CD14-positive monocyte (primary cell): ENCODE data around the gene GABBR2. TPM values are rescaled to one million over a fixed set of nuclear protein-coding genes. Genes with fewer than 3 reads are reported as not detected.

ENCODE experiments used
- DNase-seq, 3 donors: peaks; one replicate each; pipeline ENCODE4 v3.0.0-alpha.2; 2011 to 2022
- H2AFZ ChIP-seq: 2 replicates; pipeline ENCODE4 v1.6.0; 2012; ENCODE audit warnings: mild to moderate bottlenecking, low read depth, low read length, inconsistent platforms; ENCODE audit not compliant: insufficient read depth, poor library complexity, severe bottlenecking
- H3K27ac ChIP-seq, 2 donors: 1 replicate in 1 of 2; 2 replicates in 1 of 2; pipeline ENCODE4 v1.5.1; 2012 to 2013; ENCODE audit warnings: low read length in 2 of 2, control low read depth in 1 of 2, inconsistent platforms in 1 of 2, low read depth in 1 of 2, mild to moderate bottlenecking in 1 of 2
- H3K27me3 ChIP-seq, 2 donors: one replicate each; pipeline versions ENCODE4 v1.6.0 to v1.6.1; 2011 to 2013; ENCODE audit warnings: low read length in 2 of 2; ENCODE audit not compliant: control insufficient read depth in 2 of 2, insufficient read depth in 2 of 2
- H3K36me3 ChIP-seq, 2 donors: replicated peaks in 1 of 2; 1 replicate in 1 of 2; 2 replicates in 1 of 2; pipeline versions ENCODE4 v1.5.1 to v1.6.1; 2012 to 2013; ENCODE audit warnings: low read length in 2 of 2, control low read depth in 1 of 2, inconsistent platforms in 1 of 2, mild to moderate bottlenecking in 1 of 2; ENCODE audit not compliant: insufficient read depth in 2 of 2, control insufficient read depth in 1 of 2
- H3K4me1 ChIP-seq, 2 donors: 1 replicate in 1 of 2; 2 replicates in 1 of 2; pipeline versions ENCODE4 v1.5.1 to v1.6.1; 2012 to 2013; ENCODE audit warnings: low read length in 2 of 2, control low read depth in 1 of 2, inconsistent platforms in 1 of 2, mild to moderate bottlenecking in 1 of 2, moderate library complexity in 1 of 2; ENCODE audit not compliant: insufficient read depth in 2 of 2, control insufficient read depth in 1 of 2
- H3K4me2 ChIP-seq: replicated peaks from 2 replicates; pipeline ENCODE3; 2012; ENCODE audit warnings: low read length, moderate library complexity, mild to moderate bottlenecking; ENCODE audit not compliant: poor library complexity, severe bottlenecking; ENCODE audit errors: extremely low read depth
- H3K4me3 ChIP-seq, 3 experiments: fragments of 200-600 bp in 1 of 3; sonication (generic) in 1 of 3; replicated peaks in 1 of 3; 1 replicate in 2 of 3; 2 replicates in 1 of 3; pipeline ENCODE4 v1.5.1; 2011 to 2013; ENCODE audit warnings: low read length in 3 of 3, mild to moderate bottlenecking in 3 of 3, control low read depth in 2 of 3, low read depth in 2 of 3, inconsistent platforms in 1 of 3, moderate library complexity in 1 of 3
- H3K79me2 ChIP-seq: 2 replicates; pipeline ENCODE4 v1.6.0; 2012; ENCODE audit warnings: mild to moderate bottlenecking, control low read depth, inconsistent platforms, low read length, moderate library complexity; ENCODE audit not compliant: insufficient read depth
- H3K9ac ChIP-seq: 2 replicates; pipeline ENCODE4 v1.6.0; 2017; ENCODE audit warnings: low read length, mild to moderate bottlenecking; ENCODE audit not compliant: insufficient read depth, poor library complexity, severe bottlenecking
- H3K9me3 ChIP-seq, 2 donors: replicated peaks in 1 of 2; 1 replicate in 1 of 2; 2 replicates in 1 of 2; pipeline versions ENCODE4 v1.5.1 to v1.6.1; 2012 to 2013; ENCODE audit warnings: low read length in 2 of 2, control low read depth in 1 of 2; ENCODE audit not compliant: control insufficient read depth in 1 of 2, insufficient read depth in 1 of 2
- H4K20me1 ChIP-seq: 2 replicates; pipeline ENCODE4 v1.6.0; 2012; ENCODE audit warnings: mild to moderate bottlenecking, low read length, control low read depth, moderate library complexity; ENCODE audit not compliant: insufficient read depth
- H3K27ac Mint-ChIP-seq, 7 donors: one replicate each; pipeline ENCODE4 v1.8.0; 2020; ENCODE audit warnings: mild to moderate bottlenecking in 7 of 7, mixed read lengths in 7 of 7, moderate library complexity in 6 of 7, inconsistent platforms in 2 of 7
- H3K27me3 Mint-ChIP-seq, 3 donors: one replicate each; pipeline ENCODE4 v1.8.0; 2021 to 2022; ENCODE audit warnings: low read depth in 3 of 3, mild to moderate bottlenecking in 3 of 3, mixed read lengths in 3 of 3, moderate library complexity in 3 of 3, inconsistent platforms in 1 of 3
- H3K36me3 Mint-ChIP-seq, 2 donors: one replicate each; pipeline ENCODE4 v1.8.0; 2020; ENCODE audit warnings: mixed read lengths in 2 of 2, inconsistent platforms in 1 of 2, mild to moderate bottlenecking in 1 of 2
- H3K4me1 Mint-ChIP-seq: one replicate; pipeline ENCODE4 v1.8.0; 2020; ENCODE audit warnings: mild to moderate bottlenecking, mixed read lengths
- H3K4me3 Mint-ChIP-seq, 2 donors: one replicate each; pipeline ENCODE4 v1.8.0; 2020; ENCODE audit warnings: mild to moderate bottlenecking in 2 of 2, mixed read lengths in 2 of 2, moderate library complexity in 1 of 2
- H3K9me3 Mint-ChIP-seq, 7 donors: one replicate each; pipeline ENCODE4 v1.8.0; 2020 to 2022; ENCODE audit warnings: mixed read lengths in 7 of 7, mild to moderate bottlenecking in 6 of 7, moderate library complexity in 6 of 7, inconsistent platforms in 2 of 7
- WGBS: methylation state at CpG from one replicate; pipeline ENCODE4 v1.1.5; 2013; ENCODE audit warnings: missing lambda C conversion rate; ENCODE audit not compliant: insufficient coverage; 5-methylcytosine and 5-hydroxymethylcytosine counted together
- intact Hi-C, 2 donors: fragments of 100-400 bp; cut with micrococcal nuclease; formaldehyde crosslinking; loops; one replicate each; pipeline versions ENCODE4 v1.15.0 to v1.15.1; 2023
- polyA plus RNA-seq, 3 donors: library from polyadenylated mRNA; depleted of rRNA in 1 of 3; unstranded in 2 of 3; stranded (reverse) in 1 of 3; fragments of 300-500 nt in 2 of 3; fragments of >200 nt in 1 of 3; fragmentation: Illumina TruSeq in 2 of 3; gene quantifications; 1 replicate in 2 of 3; 2 replicates in 1 of 3; pipeline ENCODE4 v1.2.3, GENCODE V29; 2012 to 2021
- TF ChIP-seq, protein P1 (sequence below): fragments of 200-600 bp; IDR thresholded peaks from one replicate; pipeline ENCODE4 v1.8.0; 2022; ENCODE audit warnings: antibody characterized with exemption, mild to moderate bottlenecking

The GABBR2 gene
- polyA plus RNA-seq, 3 donors, result not detected

DNA sequence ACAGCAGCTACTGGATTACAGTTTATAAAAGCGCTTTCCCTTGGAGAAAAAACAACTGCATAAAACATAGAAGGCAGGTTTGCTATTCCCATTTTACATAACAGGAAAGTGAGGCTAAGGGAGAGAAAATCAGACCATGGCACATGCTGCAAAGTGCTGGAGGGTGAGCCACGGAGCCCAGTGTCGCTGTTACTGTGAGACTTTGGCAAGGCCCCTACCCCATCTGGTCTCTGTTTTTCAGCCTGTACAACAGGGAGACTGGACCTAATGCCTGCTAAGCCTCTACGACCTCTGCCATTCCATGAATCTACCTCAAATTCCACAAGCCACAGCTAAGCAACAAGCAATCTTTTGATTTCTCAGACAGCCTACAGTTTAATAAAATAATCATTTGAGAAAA is 139.2 kb downstream of the GABBR2 start:
- TF ChIP-seq, protein P1, sequence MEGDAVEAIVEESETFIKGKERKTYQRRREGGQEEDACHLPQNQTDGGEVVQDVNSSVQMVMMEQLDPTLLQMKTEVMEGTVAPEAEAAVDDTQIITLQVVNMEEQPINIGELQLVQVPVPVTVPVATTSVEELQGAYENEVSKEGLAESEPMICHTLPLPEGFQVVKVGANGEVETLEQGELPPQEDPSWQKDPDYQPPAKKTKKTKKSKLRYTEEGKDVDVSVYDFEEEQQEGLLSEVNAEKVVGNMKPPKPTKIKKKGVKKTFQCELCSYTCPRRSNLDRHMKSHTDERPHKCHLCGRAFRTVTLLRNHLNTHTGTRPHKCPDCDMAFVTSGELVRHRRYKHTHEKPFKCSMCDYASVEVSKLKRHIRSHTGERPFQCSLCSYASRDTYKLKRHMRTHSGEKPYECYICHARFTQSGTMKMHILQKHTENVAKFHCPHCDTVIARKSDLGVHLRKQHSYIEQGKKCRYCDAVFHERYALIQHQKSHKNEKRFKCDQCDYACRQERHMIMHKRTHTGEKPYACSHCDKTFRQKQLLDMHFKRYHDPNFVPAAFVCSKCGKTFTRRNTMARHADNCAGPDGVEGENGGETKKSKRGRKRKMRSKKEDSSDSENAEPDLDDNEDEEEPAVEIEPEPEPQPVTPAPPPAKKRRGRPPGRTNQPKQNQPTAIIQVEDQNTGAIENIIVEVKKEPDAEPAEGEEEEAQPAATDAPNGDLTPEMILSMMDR, result no peak
- Histone ChIP-seq H3K27me3 (peaks cover 4 to 14% of the 10 kb centered on the region in 2 donors), H3K9me3 (no peaks in the 10 kb centered on the region), H3K27ac (no peak overlapping the region), H3K4me3 (no peak overlapping the region), H3K79me2 (no peaks in the 10 kb centered on the region), H4K20me1 (no peaks in the 10 kb centered on the region), H3K36me3 (no peaks in the 10 kb centered on the region), H2AFZ (no peak overlapping the region), H3K4me2 (no peak overlapping the region), H3K9ac (no peak overlapping the region), H3K4me1 (no peaks in the 10 kb centered on the region)
- Mint-ChIP-seq H3K27me3 (peaks cover 23 to 40% (median 34%) of the 10 kb centered on the region in 3 donors), H3K27ac (no peak overlapping the region), H3K9me3 (no peaks in the 10 kb centered on the region), H3K4me1 (no peaks in the 10 kb centered on the region), H3K4me3 (no peak overlapping the region), H3K36me3 (no peaks in the 10 kb centered on the region)
- no peak for DNase-seq
- intact Hi-C loops, result no loop called here
- 100% methylated on average over 3 of the region's 4 CpGs for WGBS

DNA sequence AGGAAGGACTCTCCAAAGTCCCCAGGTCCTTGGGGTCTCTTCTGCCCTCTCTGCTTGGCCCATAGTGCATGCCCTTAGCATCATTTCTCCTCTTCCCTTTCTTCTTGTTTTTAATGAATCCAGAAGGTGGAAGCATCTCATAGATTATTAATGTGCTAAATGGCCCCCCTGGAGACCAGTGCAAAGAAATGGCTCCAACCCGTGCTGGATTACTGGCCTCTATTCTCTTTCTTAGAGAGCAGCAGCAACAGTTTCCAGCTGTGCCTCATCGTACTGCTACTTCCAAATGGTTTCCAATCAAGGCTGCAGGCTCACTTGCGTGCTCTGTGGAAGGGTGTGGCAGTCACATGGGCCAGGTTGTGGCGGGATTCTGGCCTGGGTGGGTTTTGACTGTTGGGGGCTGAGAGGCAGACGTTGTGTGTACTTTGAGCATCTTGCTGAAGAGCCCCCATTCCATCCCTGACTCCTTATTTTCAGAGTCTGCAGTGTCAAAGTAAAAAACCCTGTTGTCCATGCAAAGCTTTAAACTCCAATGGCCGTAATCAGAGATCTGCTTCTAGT is 139.7 kb downstream of the GABBR2 start:
- no peak overlapping the region for H2AFZ ChIP-seq
- no peak overlapping the region for H3K27ac ChIP-seq
- H3K27me3 ChIP-seq, result peaks cover 4 to 11% of the 10 kb centered on the region in 2 donors
- Mint-ChIP-seq H3K27ac (no peak overlapping the region), H3K36me3 (no peaks in the 10 kb centered on the region), H3K27me3 (peaks cover 21 to 35% (median 31%) of the 10 kb centered on the region in 3 donors), H3K4me3 (no peak overlapping the region), H3K9me3 (no peaks in the 10 kb centered on the region), H3K4me1 (no peaks in the 10 kb centered on the region)
- H3K9ac ChIP-seq, result no peak overlapping the region
- 94% methylated on average over 3 of the region's 6 CpGs for WGBS
- no peaks in the 10 kb centered on the region for H3K36me3 ChIP-seq
- TF ChIP-seq, protein P1, result no peak
- H4K20me1 ChIP-seq, result no peaks in the 10 kb centered on the region
- H3K4me3 ChIP-seq, result no peak overlapping the region
- no peaks in the 10 kb centered on the region for H3K4me1 ChIP-seq
- H3K4me2 ChIP-seq, result no peak overlapping the region
- H3K79me2 ChIP-seq, result no peaks in the 10 kb centered on the region
- intact Hi-C loops, result no loop called here
- no peaks in the 10 kb centered on the region for H3K9me3 ChIP-seq
- no peak for DNase-seq
